HEK293T (cell line): ENCODE measurements around the gene TMEM94.

Experiments used
- CTCF ChIA-PET: fragments of 350-600 bp; formaldehyde crosslinking; extraction: SDS; loops from one replicate; lab custom pipeline; 2021; ENCODE audit warnings: antibody characterized with exemption, inconsistent platforms; lab: Yijun Ruan, JAX
- POLR2A ChIA-PET: fragments of 350-600 bp; formaldehyde crosslinking; extraction: SDS; loops from one replicate; lab custom pipeline; 2020; ENCODE audit warnings: antibody characterized with exemption, inconsistent platforms; lab: Yijun Ruan, JAX
- DNase-seq: peaks from one replicate; pipeline ENCODE4 v3.0.0; 2012; ENCODE audit warnings: mixed read lengths; ENCODE audit errors: extremely low spot score
- ARNT ChIP-seq: fragments of 450-650 bp; IDR thresholded peaks from 2 replicates; pipeline ENCODE4 v1.6.1; 2017; ENCODE audit warnings: mild to moderate bottlenecking
- BHLHE40 ChIP-seq: fragments of 450-650 bp; IDR thresholded peaks from 2 replicates; pipeline ENCODE4 v1.6.1; 2016; ENCODE audit warnings: mild to moderate bottlenecking, moderate library complexity, borderline replicate concordance
- CTBP1 ChIP-seq: fragments of 450-650 bp; IDR thresholded peaks from 2 replicates; pipeline ENCODE4 v1.6.1; 2016; ENCODE audit warnings: borderline replicate concordance
- ELF4 ChIP-seq: fragments of 450-650 bp; IDR thresholded peaks from 2 replicates; pipeline ENCODE4 v1.6.1; 2017; ENCODE audit warnings: antibody characterized with exemption
- FOXA1 ChIP-seq: fragments of 450-650 bp; IDR thresholded peaks from 2 replicates; pipeline ENCODE4 v1.6.1; 2016; ENCODE audit warnings: mild to moderate bottlenecking
- FOXK2 ChIP-seq: fragments of 450-650 bp; IDR thresholded peaks from 2 replicates; pipeline ENCODE4 v1.6.1; 2016; ENCODE audit warnings: mild to moderate bottlenecking
- FOXM1 ChIP-seq: fragments of 450-650 bp; IDR thresholded peaks from 2 replicates; pipeline ENCODE4 v1.6.1; 2017; ENCODE audit warnings: mild to moderate bottlenecking, borderline replicate concordance
- HDGF ChIP-seq: fragments of 450-650 bp; IDR thresholded peaks from 2 replicates; pipeline ENCODE4 v1.6.1; 2017; ENCODE audit warnings: antibody characterized with exemption, borderline replicate concordance
- L3MBTL2 ChIP-seq: fragments of 450-650 bp; conservative IDR thresholded peaks from 2 replicates; pipeline ENCODE4 v1.6.1; 2016; ENCODE audit warnings: mild to moderate bottlenecking
- LEF1 ChIP-seq: fragments of 450-650 bp; IDR thresholded peaks from 2 replicates; pipeline ENCODE4 v1.6.1; 2017; ENCODE audit warnings: mild to moderate bottlenecking, borderline replicate concordance
- NFRKB ChIP-seq: fragments of 450-650 bp; IDR thresholded peaks from 2 replicates; pipeline ENCODE4 v1.6.1; 2016; ENCODE audit warnings: mild to moderate bottlenecking, moderate library complexity
- PKNOX1 ChIP-seq: fragments of 450-650 bp; IDR thresholded peaks from 2 replicates; pipeline ENCODE4 v1.6.1; 2016
- SP1 ChIP-seq: fragments of 450-650 bp; IDR thresholded peaks from 2 replicates; pipeline ENCODE4 v1.6.1; 2017
- SUZ12 ChIP-seq: fragments of 450-650 bp; IDR thresholded peaks from 2 replicates; pipeline ENCODE4 v1.6.1; 2016; ENCODE audit warnings: mild to moderate bottlenecking
- TARDBP ChIP-seq: fragments of 450-650 bp; IDR thresholded peaks from 2 replicates; pipeline ENCODE4 v1.6.1; 2016
- ZNF384 ChIP-seq: fragments of 450-650 bp; IDR thresholded peaks from 2 replicates; pipeline ENCODE4 v1.6.1; 2016

The TMEM94 gene

GRCh38 chr17:75489511-75489955 lies 33.1 kb downstream of the TMEM94 start:
- CTCF ChIA-PET = no interaction called here
- DNase-seq = no peak
- TF ChIP-seq HDGF (no peak), CTBP1 (no peak), SUZ12 (no peak), ARNT (no peak), FOXK2 (no peak), SP1 (no peak), TARDBP (no peak), LEF1 (no peak), NFRKB (no peak), L3MBTL2 (no peak), ELF4 (no peak), PKNOX1 (no peak), FOXA1 (no peak), BHLHE40 (no peak), ZNF384 (no peak), FOXM1 (no peak)
- POLR2A ChIA-PET = no interaction called here

- DNase-seq = no peak
- CTCF ChIA-PET = no interaction called here
- TF ChIP-seq HDGF = no peak
- no peak for TF ChIP-seq PKNOX1
- no peak for TF ChIP-seq FOXA1
- TF ChIP-seq ARNT = no peak
- POLR2A ChIA-PET = no interaction called here
Observed at GRCh38 chr17:75490173-75490743, 33.8 kb downstream of the TMEM94 start.

GRCh38 chr17:75490953-75491649 lies 34.7 kb downstream of the TMEM94 start:
- ChIA-PET CTCF (no interaction called here), POLR2A (interaction anchor here (1.1 kb wide), 1 partner anchor 35 kb away, joined by 6 read pairs; the partner anchor contains the start of gene TMEM94)
- TF ChIP-seq ELF4 = no peak
- no peak for TF ChIP-seq NFRKB
- TF ChIP-seq BHLHE40 = no peak
- TF ChIP-seq SP1 = no peak
- no peak for TF ChIP-seq CTBP1
- no peak for TF ChIP-seq FOXK2
- TF ChIP-seq L3MBTL2 = no peak
- no peak for TF ChIP-seq ARNT
- no peak for TF ChIP-seq LEF1
- TF ChIP-seq SUZ12 = no peak
- no peak for TF ChIP-seq PKNOX1
- DNase-seq = no peak

- ChIA-PET POLR2A (interaction anchor here (1.1 kb wide), 1 partner anchor 36 kb away, joined by 6 read pairs; the partner anchor contains the start of gene TMEM94), CTCF (interaction anchor here (0.6 kb wide), 1 partner anchor 76 kb away, joined by 3 read pairs; no protein-coding TSS in a partner anchor)
- DNase-seq = no peak
- TF ChIP-seq BHLHE40 = no peak
- TF ChIP-seq FOXK2 = no peak
- TF ChIP-seq NFRKB = no peak
- no peak for TF ChIP-seq L3MBTL2
- TF ChIP-seq PKNOX1 = no peak
- TF ChIP-seq ELF4 = no peak
- TF ChIP-seq SP1 = no peak
- no peak for TF ChIP-seq ZNF384
- no peak for TF ChIP-seq HDGF
- no peak for TF ChIP-seq TARDBP
- no peak for TF ChIP-seq SUZ12
- TF ChIP-seq FOXM1 = no peak
- no peak for TF ChIP-seq ARNT
Observed at GRCh38 chr17:75491680-75492079, 35.2 kb downstream of the TMEM94 start.

GRCh38 chr17:75492555-75493168 lies 36.2 kb downstream of the TMEM94 start:
- ChIA-PET POLR2A (no interaction called here), CTCF (no interaction called here)
- DNase-seq = no peak
- TF ChIP-seq L3MBTL2 = no peak
- TF ChIP-seq PKNOX1 = no peak
- no peak for TF ChIP-seq FOXK2
- TF ChIP-seq LEF1 = no peak
- no peak for TF ChIP-seq BHLHE40
- no peak for TF ChIP-seq FOXA1
- TF ChIP-seq NFRKB = no peak
- no peak for TF ChIP-seq ZNF384
- TF ChIP-seq SUZ12 = no peak
- TF ChIP-seq FOXM1 = no peak
- TF ChIP-seq ELF4 = no peak
- TF ChIP-seq TARDBP = no peak
- TF ChIP-seq SP1 = no peak
- no peak for TF ChIP-seq CTBP1
- no peak for TF ChIP-seq ARNT
- TF ChIP-seq HDGF = no peak
